Measurements from ENCODE around the gene CDA. TPM values are rescaled to one million over a fixed set of nuclear protein-coding genes. Genes with fewer than 3 reads are reported as not detected.

The CDA gene
- total RNA-seq, 1 donor from 2014 or later = not detected

GRCh38 chr1:20615946-20616846, 27.3 kb downstream of the CDA start:
- no peak for DNase-seq (ENCODE audit: low spot score)

- no peak for DNase-seq (ENCODE audit: low spot score)
These were observed 28.1 kb downstream of the CDA start for GRCh38 chr1:20616847-20617487.

- DNase-seq (ENCODE audit: low spot score) = no peak
These were observed 29.7 kb downstream of the CDA start for GRCh38 chr1:20618550-20618949.

DNA sequence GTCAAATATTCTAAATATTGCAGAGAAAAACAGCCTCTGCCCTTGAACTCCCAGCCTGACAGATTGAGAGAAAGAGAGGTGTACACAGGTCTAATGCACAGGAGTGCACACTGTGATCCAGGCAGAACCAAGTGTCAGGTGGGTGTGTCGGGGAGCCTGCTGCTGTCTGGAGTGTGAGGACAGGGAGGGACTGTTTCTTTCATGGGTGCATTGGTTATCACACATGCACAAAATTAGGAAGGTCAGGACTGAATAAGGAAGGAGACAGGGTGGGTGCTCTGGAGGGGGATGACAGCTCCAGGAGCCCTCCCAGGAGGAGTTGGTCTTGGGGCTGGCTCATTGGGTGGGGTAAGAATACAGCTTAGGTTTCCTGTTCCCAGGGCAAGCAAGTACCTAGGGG, 31.1 kb downstream of the CDA start:
- DNase-seq (ENCODE audit: low spot score) = no peak

DNA sequence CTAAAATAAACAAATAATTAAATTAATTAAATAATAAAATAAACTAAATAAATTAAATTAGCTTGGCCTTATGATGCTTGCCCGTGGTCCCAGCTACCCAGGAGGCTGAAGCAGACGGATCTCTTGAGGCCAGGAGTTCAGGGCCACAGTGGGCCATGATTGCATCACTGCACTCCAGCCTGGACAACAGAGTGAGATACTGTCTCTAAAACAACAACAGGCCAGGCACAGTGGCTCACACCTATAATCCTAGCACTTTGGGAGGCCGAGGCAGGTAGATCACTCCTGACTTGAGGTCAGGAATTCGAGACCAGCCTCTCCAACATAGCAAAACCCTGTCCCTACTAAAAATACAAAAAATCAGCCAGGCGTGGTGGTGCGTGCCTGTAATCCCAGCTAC, 32.1 kb downstream of the CDA start:
- no peak for DNase-seq (ENCODE audit: low spot score)

- no peak for DNase-seq (ENCODE audit: low spot score)
These were observed 35.8 kb downstream of the CDA start for GRCh38 chr1:20624709-20625108.

GRCh38 chr1:20625176-20626097, 36.5 kb downstream of the CDA start:
- DNase-seq (ENCODE audit: low spot score) = no peak

GRCh38 chr1:20626098-20626427, 37.2 kb downstream of the CDA start:
- no peak for DNase-seq (ENCODE audit: low spot score)

DNA sequence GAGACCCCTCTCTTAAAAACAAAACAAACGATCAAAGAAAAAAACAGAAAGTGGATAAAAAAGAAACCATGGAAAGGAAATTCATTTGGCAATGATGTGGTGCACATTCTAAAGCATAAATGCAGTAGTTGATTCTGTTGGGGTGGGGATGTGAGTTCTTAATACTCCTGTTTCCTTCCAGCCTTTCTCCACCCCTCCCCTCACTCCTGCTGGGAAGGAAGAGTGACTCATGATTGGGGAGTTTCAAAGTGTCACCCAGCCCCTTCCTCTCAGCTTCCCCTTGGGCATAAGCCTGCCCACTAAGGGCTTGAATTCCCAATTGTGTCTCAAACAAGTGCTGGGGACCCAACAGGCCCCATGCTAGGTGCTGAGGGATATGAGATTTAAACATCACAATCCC, 37.6 kb downstream of the CDA start:
- DNase-seq (ENCODE audit: low spot score) = no peak

DNA sequence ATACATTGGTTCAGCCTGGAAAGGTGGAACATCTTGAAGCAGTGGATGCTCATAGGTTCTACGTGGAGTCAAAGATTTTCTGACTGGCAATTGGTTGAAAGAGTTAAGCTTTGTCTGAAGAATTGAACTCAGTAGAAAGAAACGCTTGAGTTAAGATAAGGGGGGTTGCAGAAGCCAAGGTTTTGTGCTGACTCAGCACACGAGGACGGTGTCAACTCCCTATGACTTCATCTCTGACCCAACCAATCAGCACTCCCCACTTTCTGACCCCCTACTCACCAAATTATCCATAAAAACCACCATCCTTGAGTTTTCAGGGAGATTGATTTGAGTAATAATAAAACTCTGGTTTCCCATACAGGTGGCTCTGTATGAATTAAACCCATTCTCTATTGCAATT, 41.8 kb downstream of the CDA start:
- no peak for DNase-seq (ENCODE audit: low spot score)

DNA sequence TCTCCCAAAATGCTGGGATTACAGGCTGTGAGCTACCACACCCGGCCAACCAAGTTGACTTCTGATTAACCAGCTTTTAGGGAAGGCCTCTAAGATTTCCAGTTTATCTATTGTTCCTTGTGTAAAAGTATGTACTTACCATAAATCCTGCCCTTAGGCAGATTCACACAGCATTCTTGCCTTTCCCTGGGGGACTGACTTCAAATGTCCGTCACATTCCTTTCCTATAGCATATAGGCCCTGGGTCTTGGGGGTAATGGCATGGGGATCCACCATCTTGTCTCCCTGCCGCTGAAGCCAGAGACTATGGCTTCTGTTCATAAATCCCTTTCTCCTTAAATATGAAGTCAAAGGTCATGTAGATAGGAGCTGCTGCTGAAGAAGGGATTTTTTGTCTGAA, 43.5 kb downstream of the CDA start:
- no peak for DNase-seq (ENCODE audit: low spot score)

GRCh38 chr1:20633190-20634064, 44.5 kb downstream of the CDA start, which contains the start of gene PINK1:
Gene PINK1 (plus strand): TSS chr1:20633458. CDS start chr1:20633549, 91 bp downstream.
- peak; percentile 63 for DNase-seq (ENCODE audit: low spot score)

- peak; percentile 11 for DNase-seq (ENCODE audit: low spot score)
These were observed 45.2 kb downstream of the CDA start for GRCh38 chr1:20634065-20634593.

GRCh38 chr1:20634594-20635084, 45.7 kb downstream of the CDA start:
- peak; percentile 17 for DNase-seq (ENCODE audit: low spot score)

GRCh38 chr1:20636785-20637347, 48.0 kb downstream of the CDA start:
- DNase-seq (ENCODE audit: low spot score) = no peak

DNA sequence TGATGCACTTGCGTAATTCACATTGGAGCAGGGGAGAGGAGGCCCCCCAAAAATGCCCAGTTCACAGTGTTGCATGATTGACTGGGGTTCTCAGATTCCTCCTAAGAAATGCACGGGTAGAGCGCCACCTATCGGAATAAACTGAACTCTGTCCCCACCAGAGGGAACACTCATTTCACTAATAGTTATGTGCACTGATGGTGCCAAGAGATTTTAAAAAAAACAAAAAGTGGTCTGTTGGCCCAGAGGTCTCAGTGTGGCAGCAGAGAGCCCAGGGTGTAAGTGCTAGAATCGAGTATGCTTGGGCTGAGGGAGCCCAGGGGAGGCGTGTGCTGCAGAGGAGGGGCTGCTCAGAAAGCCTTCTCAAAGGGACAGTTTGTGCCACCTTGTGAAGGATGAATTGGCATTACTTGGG, 51.3 kb downstream of the CDA start:
- DNase-seq (ENCODE audit: low spot score) = peak; percentile 46

DNA sequence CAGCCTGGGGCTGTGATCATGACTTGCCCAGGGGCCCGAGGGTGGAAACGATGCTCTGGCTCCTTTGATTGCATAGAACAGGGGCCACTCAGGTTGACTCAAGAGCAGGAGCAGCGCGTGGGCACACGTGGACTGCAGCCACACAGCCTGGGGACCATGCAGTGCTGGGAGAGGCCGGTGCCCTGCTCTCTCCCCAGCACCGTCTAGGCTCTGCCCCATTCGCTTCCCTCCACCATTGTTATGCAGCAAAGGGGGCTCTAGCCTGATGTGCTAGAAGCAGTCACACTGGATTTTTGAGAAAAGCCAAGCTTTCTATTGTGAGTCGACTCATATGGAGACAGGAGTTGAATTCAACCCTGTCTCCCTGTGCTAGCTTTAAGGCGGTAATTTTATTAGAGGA, 53.1 kb downstream of the CDA start:
- DNase-seq (ENCODE audit: low spot score) = no peak

DNA sequence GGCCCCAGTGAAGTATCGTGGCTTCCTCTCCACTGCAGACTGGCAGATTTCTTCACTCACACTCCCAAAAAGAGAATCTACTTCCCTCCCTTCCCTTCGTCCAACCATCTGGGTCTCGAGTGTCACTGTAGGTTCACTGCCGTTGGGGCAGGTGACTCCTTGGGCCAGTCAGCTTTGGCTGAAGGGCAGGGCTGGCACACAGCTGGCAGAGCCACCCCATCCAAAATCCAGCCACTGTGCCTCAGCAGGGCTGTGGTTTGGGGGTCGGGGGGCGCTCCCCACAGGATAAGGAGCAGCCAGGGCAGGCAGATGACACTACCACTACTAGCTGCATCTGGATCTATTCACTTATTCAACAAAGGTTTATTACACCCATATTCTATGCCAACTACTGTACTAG, 54.2 kb downstream of the CDA start:
- DNase-seq (ENCODE audit: low spot score) = no peak

DNA sequence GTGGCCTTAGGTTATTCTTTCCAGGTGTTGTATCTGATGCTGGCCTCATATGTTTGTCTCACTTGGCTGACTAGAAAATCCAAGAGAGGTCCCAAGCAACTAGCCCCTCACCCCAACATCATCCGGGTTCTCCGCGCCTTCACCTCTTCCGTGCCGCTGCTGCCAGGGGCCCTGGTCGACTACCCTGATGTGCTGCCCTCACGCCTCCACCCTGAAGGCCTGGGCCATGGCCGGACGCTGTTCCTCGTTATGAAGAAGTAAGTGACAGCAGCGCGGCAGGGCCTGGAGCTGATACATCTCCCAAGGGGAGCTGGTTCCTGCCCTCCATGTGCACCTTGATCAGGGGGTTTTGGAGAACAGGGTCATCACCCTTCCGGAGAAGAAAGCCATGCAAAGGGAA, 55.5 kb downstream of the CDA start:
- DNase-seq (ENCODE audit: low spot score) = no peak

- DNase-seq (ENCODE audit: low spot score) = no peak
These were observed 56.5 kb downstream of the CDA start for GRCh38 chr1:20645414-20645813.
